ENCODE measurements around the gene SRSF5.

The SRSF5 gene

GRCh38 chr14:69816216-69816615 lies 49.3 kb downstream of the SRSF5 start:
- no peak for DNase-seq (ENCODE audit: low spot score)
- no peak for TF ChIP-seq CTCF (IDR thresholded peaks at IDR 0.05; ENCODE audit: extremely low read depth, missing control alignments)

- peak; percentile 70 for DNase-seq (ENCODE audit: low spot score)
- TF ChIP-seq CTCF (IDR thresholded peaks at IDR 0.05; ENCODE audit: extremely low read depth, missing control alignments): peak; percentile 49
Measured at GRCh38 chr14:69818758-69819191, 51.8 kb downstream of the SRSF5 start.

GRCh38 chr14:69819607-69820006 lies 52.7 kb downstream of the SRSF5 start:
- no peak for DNase-seq (ENCODE audit: low spot score)
- no peak for TF ChIP-seq CTCF (IDR thresholded peaks at IDR 0.05; ENCODE audit: extremely low read depth, missing control alignments)

GRCh38 chr14:69820991-69821390 lies 54.0 kb downstream of the SRSF5 start:
- DNase-seq (ENCODE audit: low spot score): no peak
- no peak for TF ChIP-seq CTCF (IDR thresholded peaks at IDR 0.05; ENCODE audit: extremely low read depth, missing control alignments)

Data from GM20000 (cell line).